22Rv1 (cell line): ENCODE measurements around the gene CEL.
"Not testable (repeated sequence)": the region's sequence is repeated elsewhere in the genome, so short reads cannot be mapped to it uniquely, and the experiment has no call there.

ENCODE experiments used
- H3K27ac ChIP-seq: fragments of 450-650 bp; 2 replicates; pipeline ENCODE4 v1.5.1; 2017
- CTCF ChIP-seq: fragments of 450-650 bp; IDR thresholded peaks from 2 replicates; pipeline ENCODE4 v1.5.1; 2017; ENCODE audit warnings: mild to moderate bottlenecking
- ZFX ChIP-seq: fragments of 450-650 bp; IDR thresholded peaks from 2 replicates; pipeline ENCODE4 v1.6.1; 2017; ENCODE audit warnings: antibody characterized with exemption, borderline replicate concordance

Gene CEL

DNA sequence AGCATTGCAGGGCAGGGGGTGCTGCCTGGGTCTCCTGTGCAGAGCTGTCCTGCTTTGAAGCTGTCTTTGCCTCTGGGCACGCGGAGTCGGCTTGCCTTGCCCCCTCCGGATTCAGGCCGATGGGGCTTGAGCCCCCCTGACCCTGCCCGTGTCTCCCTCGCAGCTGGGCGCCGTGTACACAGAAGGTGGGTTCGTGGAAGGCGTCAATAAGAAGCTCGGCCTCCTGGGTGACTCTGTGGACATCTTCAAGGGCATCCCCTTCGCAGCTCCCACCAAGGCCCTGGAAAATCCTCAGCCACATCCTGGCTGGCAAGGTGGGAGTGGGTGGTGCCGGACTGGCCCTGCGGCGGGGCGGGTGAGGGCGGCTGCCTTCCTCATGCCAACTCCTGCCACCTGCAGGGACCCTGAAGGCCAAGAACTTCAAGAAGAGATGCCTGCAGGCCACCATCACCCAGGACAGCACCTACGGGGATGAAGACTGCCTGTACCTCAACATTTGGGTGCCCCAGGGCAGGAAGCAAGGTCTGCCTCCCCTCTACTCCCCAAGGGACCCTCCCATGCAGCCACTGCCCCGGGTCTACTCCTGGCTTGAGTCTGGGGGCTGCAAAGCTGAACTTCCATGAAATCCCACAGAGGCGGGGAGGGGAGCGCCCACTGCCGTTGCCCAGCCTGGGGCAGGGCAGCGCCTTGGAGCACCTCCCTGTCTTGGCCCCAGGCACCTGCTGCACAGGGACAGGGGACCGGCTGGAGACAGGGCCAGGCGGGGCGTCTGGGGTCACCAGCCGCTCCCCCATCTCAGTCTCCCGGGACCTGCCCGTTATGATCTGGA, 2.7 kb downstream of the CEL start:
- TF ChIP-seq ZFX: no peak
- no peak for TF ChIP-seq CTCF
- H3K27ac ChIP-seq: no peak overlapping the region

DNA sequence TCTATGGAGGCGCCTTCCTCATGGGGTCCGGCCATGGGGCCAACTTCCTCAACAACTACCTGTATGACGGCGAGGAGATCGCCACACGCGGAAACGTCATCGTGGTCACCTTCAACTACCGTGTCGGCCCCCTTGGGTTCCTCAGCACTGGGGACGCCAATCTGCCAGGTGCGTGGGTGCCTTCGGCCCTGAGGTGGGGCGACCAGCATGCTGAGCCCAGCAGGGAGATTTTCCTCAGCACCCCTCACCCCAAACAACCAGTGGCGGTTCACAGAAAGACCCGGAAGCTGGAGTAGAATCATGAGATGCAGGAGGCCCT, 3.2 kb downstream of the CEL start:
- TF ChIP-seq CTCF (no peak), ZFX (no peak)
- H3K27ac ChIP-seq: no peak overlapping the region

DNA sequence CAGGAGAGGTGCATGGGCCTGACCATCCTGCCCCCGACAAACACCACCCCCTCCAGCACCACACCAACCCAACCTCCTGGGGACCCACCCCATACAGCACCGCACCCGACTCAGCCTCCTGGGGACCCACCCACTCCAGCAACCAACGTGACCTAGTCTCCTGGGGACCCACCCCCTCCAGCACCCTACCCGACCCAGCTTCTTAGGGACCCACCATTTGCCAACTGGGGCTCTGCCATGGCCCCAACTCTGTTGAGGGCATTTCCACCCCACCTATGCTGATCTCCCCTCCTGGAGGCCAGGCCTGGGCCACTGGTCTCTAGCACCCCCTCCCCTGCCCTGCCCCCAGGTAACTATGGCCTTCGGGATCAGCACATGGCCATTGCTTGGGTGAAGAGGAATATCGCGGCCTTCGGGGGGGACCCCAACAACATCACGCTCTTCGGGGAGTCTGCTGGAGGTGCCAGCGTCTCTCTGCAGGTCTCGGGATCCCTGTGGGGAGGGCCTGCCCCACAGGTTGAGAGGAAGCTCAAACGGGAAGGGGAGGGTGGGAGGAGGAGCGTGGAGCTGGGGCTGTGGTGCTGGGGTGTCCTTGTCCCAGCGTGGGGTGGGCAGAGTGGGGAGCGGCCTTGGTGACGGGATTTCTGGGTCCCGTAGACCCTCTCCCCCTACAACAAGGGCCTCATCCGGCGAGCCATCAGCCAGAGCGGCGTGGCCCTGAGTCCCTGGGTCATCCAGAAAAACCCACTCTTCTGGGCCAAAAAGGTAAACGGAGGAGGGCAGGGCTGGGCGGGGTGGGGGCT, 4.6 kb downstream of the CEL start:
- no peak for TF ChIP-seq ZFX
- no peak for TF ChIP-seq CTCF
- H3K27ac ChIP-seq: no peak overlapping the region

GRCh38 chr9:133067006-133067405, 5.2 kb downstream of the CEL start:
- no peak for TF ChIP-seq ZFX
- TF ChIP-seq CTCF: no peak
- no peak overlapping the region for H3K27ac ChIP-seq

DNA sequence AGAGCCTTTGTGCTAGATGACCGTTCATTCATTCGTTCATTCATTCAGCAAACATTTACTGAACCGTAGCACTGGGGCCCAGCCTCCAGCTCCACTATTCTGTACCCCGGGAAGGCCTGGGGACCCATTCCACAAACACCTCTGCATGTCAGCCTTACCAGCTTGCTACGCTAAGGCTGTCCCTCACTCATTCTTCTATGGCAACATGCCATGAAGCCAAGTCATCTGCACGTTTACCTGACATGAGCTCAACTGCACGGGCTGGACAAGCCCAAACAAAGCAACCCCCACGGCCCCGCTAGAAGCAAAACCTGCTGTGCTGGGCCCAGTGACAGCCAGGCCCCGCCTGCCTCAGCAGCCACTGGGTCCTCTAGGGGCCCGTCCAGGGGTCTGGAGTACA, 6.0 kb downstream of the CEL start:
- TF ChIP-seq CTCF (no peak), ZFX (no peak)
- H3K27ac ChIP-seq: no peak overlapping the region

DNA sequence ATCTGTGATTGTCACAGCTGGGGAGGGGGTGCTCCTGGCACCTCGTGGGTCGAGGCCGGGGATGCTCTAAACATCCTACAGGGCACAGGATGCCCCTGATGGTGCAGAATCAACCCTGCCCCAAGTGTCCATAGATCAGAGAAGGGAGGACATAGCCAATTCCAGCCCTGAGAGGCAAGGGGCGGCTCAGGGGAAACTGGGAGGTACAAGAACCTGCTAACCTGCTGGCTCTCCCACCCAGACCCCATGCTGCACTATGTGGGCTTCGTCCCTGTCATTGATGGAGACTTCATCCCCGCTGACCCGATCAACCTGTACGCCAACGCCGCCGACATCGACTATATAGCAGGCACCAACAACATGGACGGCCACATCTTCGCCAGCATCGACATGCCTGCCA, 6.7 kb downstream of the CEL start:
- not testable (repeated sequence) for H3K27ac ChIP-seq

- H3K27ac ChIP-seq: not testable (repeated sequence)
Observed at GRCh38 chr9:133070500-133070961, 8.8 kb downstream of the CEL start.

DNA sequence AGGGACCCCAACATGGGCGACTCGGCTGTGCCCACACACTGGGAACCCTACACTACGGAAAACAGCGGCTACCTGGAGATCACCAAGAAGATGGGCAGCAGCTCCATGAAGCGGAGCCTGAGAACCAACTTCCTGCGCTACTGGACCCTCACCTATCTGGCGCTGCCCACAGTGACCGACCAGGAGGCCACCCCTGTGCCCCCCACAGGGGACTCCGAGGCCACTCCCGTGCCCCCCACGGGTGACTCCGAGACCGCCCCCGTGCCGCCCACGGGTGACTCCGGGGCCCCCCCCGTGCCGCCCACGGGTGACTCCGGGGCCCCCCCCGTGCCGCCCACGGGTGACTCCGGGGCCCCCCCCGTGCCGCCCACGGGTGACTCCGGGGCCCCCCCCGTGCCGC, 9.2 kb downstream of the CEL start:
- not testable (repeated sequence) for H3K27ac ChIP-seq
